ENCODE results near the gene NBR1. TPM values are rescaled to one million over a fixed set of nuclear protein-coding genes. Genes with fewer than 3 reads are reported as not detected.

Gene NBR1
- total and polyA plus RNA-seq, 2 experiments from 2014 or later = 12.6 to 36.8 TPM

DNA sequence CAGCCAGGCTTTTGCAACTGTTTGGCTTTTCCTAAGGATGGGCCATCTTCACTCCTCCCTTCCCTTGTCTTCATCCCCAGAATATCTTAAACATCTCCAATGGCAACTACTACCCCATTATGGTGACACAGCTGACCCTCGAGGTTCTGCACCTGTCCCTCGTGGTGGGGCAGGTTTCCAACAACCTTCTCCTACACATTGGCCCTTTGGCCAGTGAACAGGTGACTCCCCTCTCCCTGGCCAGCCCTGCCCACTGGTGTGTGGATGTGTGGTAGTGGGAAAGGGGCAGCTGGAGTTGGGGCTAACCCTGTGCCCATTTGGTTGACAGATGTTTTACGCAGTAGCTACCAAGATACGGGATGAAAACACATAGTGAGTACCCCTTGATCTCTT, 45.4 kb downstream of the NBR1 start (continued):
- TF ChIP-seq, protein P1, sequence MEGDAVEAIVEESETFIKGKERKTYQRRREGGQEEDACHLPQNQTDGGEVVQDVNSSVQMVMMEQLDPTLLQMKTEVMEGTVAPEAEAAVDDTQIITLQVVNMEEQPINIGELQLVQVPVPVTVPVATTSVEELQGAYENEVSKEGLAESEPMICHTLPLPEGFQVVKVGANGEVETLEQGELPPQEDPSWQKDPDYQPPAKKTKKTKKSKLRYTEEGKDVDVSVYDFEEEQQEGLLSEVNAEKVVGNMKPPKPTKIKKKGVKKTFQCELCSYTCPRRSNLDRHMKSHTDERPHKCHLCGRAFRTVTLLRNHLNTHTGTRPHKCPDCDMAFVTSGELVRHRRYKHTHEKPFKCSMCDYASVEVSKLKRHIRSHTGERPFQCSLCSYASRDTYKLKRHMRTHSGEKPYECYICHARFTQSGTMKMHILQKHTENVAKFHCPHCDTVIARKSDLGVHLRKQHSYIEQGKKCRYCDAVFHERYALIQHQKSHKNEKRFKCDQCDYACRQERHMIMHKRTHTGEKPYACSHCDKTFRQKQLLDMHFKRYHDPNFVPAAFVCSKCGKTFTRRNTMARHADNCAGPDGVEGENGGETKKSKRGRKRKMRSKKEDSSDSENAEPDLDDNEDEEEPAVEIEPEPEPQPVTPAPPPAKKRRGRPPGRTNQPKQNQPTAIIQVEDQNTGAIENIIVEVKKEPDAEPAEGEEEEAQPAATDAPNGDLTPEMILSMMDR (conservative IDR thresholded peaks at IDR 0.05; ENCODE audit: low read depth in 2 of 2) = no peak
- TF ChIP-seq, protein P2, sequence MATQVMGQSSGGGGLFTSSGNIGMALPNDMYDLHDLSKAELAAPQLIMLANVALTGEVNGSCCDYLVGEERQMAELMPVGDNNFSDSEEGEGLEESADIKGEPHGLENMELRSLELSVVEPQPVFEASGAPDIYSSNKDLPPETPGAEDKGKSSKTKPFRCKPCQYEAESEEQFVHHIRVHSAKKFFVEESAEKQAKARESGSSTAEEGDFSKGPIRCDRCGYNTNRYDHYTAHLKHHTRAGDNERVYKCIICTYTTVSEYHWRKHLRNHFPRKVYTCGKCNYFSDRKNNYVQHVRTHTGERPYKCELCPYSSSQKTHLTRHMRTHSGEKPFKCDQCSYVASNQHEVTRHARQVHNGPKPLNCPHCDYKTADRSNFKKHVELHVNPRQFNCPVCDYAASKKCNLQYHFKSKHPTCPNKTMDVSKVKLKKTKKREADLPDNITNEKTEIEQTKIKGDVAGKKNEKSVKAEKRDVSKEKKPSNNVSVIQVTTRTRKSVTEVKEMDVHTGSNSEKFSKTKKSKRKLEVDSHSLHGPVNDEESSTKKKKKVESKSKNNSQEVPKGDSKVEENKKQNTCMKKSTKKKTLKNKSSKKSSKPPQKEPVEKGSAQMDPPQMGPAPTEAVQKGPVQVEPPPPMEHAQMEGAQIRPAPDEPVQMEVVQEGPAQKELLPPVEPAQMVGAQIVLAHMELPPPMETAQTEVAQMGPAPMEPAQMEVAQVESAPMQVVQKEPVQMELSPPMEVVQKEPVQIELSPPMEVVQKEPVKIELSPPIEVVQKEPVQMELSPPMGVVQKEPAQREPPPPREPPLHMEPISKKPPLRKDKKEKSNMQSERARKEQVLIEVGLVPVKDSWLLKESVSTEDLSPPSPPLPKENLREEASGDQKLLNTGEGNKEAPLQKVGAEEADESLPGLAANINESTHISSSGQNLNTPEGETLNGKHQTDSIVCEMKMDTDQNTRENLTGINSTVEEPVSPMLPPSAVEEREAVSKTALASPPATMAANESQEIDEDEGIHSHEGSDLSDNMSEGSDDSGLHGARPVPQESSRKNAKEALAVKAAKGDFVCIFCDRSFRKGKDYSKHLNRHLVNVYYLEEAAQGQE (IDR thresholded peaks at IDR 0.05; ENCODE audit: unreplicated experiment) = no peak
- TF ChIP-seq ZNF331 (CRISPR knock-in tag; IDR thresholded peaks at IDR 0.05; ENCODE audit: low read depth) = no peak
- TF ChIP-seq CREB1 (CRISPR knock-in tag; IDR thresholded peaks at IDR 0.05; ENCODE audit: low read depth) = no peak
- TF ChIP-seq STAT1 (IDR thresholded peaks at IDR 0.05; ENCODE audit: unreplicated experiment) = no peak
- TF ChIP-seq ZNF114 (CRISPR knock-in tag; IDR thresholded peaks at IDR 0.05) = no peak
- no peak for TF ChIP-seq NANOG (IDR thresholded peaks at IDR 0.05; ENCODE audit: borderline replicate concordance)

DNA sequence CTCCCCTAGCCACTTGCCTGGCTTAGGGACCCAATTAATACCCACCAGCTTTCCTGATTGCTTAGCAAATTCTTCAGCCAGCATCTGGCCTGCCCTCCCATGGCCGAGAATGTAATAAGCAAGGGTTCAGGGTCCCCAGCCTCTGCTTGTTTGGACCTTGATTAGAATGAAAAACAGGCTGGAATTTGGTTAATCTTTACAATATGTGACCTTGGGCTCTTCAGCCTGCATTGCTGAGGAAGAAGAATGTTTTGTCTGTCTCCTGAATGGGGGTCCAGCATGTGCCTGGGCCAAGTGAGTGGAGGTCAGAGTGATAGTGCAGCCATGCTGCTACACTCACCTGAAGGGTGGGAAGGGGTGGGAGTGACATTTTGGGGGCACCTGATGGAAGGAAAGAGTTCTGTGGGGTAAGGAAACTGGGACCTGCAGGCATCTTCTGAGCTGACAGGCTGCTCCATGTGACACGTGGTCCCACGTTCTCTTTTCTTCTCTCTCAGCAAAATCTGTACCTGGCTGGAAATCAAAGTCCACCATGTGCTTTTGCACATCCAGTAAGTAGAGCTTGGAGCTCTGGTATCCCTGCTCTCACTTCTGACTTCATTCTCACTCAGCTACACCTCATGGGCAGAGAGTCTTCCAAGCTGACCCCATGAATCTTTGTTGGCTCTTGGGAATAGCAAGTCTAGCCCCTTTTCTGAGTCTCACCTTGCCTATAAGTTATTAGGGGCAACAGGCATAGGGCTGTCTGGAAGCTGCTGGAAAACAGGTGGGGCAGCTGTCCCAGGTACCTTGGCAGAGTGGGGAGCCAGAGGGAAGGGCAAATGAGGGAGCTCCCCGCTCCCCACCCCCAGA, 46.0 kb downstream of the NBR1 start:
- Mint-ChIP-seq H3K4me1 (peaks cover 10% of the 10 kb centered on the region), H3K36me3 (ENCODE audit: low read depth) (peaks cover 3% of the 10 kb centered on the region; the same call in 1 of the 3 replicates), H3K9me3 (no peaks in the 10 kb centered on the region; the same call in 2 of the 3 replicates), H3K27me3 (ENCODE audit: insufficient read depth, low read depth, poor library complexity) (peaks cover 5% of the 10 kb centered on the region), H3K4me3 (no peak overlapping the region), H3K27ac (no peak overlapping the region)
- H3K4me1 ChIP-seq (ENCODE audit: insufficient read depth) = peaks cover 12% of the 10 kb centered on the region
- H3K9me2 ChIP-seq (ENCODE audit: insufficient read depth) = no peaks in the 10 kb centered on the region
- no peak overlapping the region for H3K4me2 ChIP-seq
- no peaks in the 10 kb centered on the region for H4K20me1 ChIP-seq (replicated peaks; ENCODE audit: insufficient read depth)
- no peak overlapping the region for H3K27ac ChIP-seq (ENCODE audit: low read depth)
- H3K4me3 ChIP-seq = no peak overlapping the region
- H3K27me3 ChIP-seq (ENCODE audit: insufficient read depth) = no peaks in the 10 kb centered on the region
- no peak for TF ChIP-seq POLR2AphosphoS5 (IDR thresholded peaks at IDR 0.05; ENCODE audit: low read depth)
- TF ChIP-seq, protein P1 (conservative IDR thresholded peaks at IDR 0.05; ENCODE audit: low read depth in 2 of 2) = peak in 1 of 2 experiments; percentile 21; a peak in 1 of 4 replicates
- no peak overlapping the region for H2AFZ ChIP-seq
- DNase-seq (ENCODE audit: low spot score) (peak; percentile 22), ATAC-seq (no peak)
- H3K36me3 ChIP-seq (ENCODE audit: insufficient read depth) = no peaks in the 10 kb centered on the region
- no peaks in the 10 kb centered on the region for H3F3A ChIP-seq (replicated peaks; ENCODE audit: low read depth)
- H3K79me2 ChIP-seq (replicated peaks; ENCODE audit: insufficient read depth) = no peaks in the 10 kb centered on the region

Measured in GM23338 (cell line).